Astrocyte (in vitro differentiated cells and primary cell): ENCODE data around the gene TUSC7.

Source experiments
- CTCF ChIP-seq: IDR thresholded peaks from 2 replicates; pipeline ENCODE4 v1.5.1; 2011; ENCODE audit warnings: low read depth, mild to moderate bottlenecking, inconsistent platforms, low read length, moderate library complexity; ENCODE audit not compliant: insufficient read depth
- EZH2 ChIP-seq: IDR thresholded peaks from 2 replicates; pipeline ENCODE4 v1.6.1; 2012; ENCODE audit warnings: mild to moderate bottlenecking, low read length, inconsistent platforms; ENCODE audit not compliant: insufficient read depth

GRCh38 chr3:116716490-116716889, 6.9 kb downstream of the TUSC7 start:
- TF ChIP-seq CTCF = no peak
- TF ChIP-seq EZH2 = no peak
